Pancreas (tissue), 10 donors: ENCODE data around the gene TNFSF10. TPM values are rescaled to one million over a fixed set of nuclear protein-coding genes. Genes with fewer than 3 reads are reported as not detected.

Source experiments
- ATAC-seq, 4 donors: fragments of 200-7000 bp; cut with Tn5 transposase; one replicate each; pipeline versions ENCODE4 v1.8.0 to v1.9.1; 2020; ENCODE audit warnings: mild to moderate bottlenecking in 4 of 4, moderate library complexity in 4 of 4
- DNase-seq, 6 donors: peaks; one replicate each; pipeline ENCODE4 v3.0.0-alpha.2; 2020
- FAIRE-seq: peaks from 2 replicates; lab custom pipeline; 2012; peaks lifted over from hg19 to GRCh38; lab: Jason Lieb, UNC
- H3K27ac ChIP-seq, 4 donors: fragments of 200-600 bp; sonication (generic); 1 replicate in 3 of 4; 2 replicates in 1 of 4; pipeline versions ENCODE4 v1.5.0 to v1.8.0; 2020
- H3K27me3 ChIP-seq, 4 donors: fragments of 200-600 bp; one replicate each; pipeline ENCODE4 v1.8.0; 2021
- H3K36me3 ChIP-seq, 3 donors: fragments of 200-600 bp; sonication (generic) in 1 of 3; one replicate each; pipeline versions ENCODE4 v1.5.0 to v1.8.0; 2020 to 2021
- H3K4me1 ChIP-seq, 3 donors: fragments of 200-600 bp; one replicate each; pipeline ENCODE4 v1.8.0; 2021
- H3K4me3 ChIP-seq, 4 donors: fragments of 200-600 bp; sonication (generic) in 2 of 4; one replicate each; pipeline versions ENCODE4 v1.5.0 to v1.8.0; 2020 to 2021
- H3K9me3 ChIP-seq, 4 donors: fragments of 200-600 bp; one replicate each; pipeline ENCODE4 v1.8.0; 2021
- CTCF ChIP-seq, 4 donors: fragments of 200-600 bp; sonication (generic) in 3 of 4; IDR thresholded peaks; one replicate each; pipeline versions ENCODE4 v1.5.0 to v1.8.0; 2021; ENCODE audit warnings: antibody characterized with exemption in 4 of 4
- WGBS, 2 donors: extraction: QIAGEN DNeasy Blood & Tissue Kit; methylation state at CpG; one replicate each; pipeline ENCODE4 v1.1.7; 2013; 5-methylcytosine and 5-hydroxymethylcytosine counted together
- intact Hi-C, 3 donors: fragments of 100-400 bp; cut with DNase I; formaldehyde crosslinking; loops; one replicate each; pipeline versions ENCODE4 v1.11.1 to v1.14.2; 2022
- polyA plus RNA-seq, 2 donors: library from polyadenylated mRNA; stranded (reverse); fragments of 200-250 nt; gene quantifications; one replicate each; pipeline ENCODE4 v1.2.3, GENCODE V29; 2013
- total RNA-seq, 6 donors: library from RNA; stranded (reverse); fragmentation: NEBNext Ultra II Directional in 4 of 6; extraction: Animal tissue kit (Norgen Biotek cat#: 25700) in 4 of 6; gene quantifications; one replicate each; pipeline versions ENCODE4 v1.2.1 to v1.2.4, GENCODE V29; 2021 to 2023
- donor health status: healthy with polysubstance abuse.
- donor health status: DM: no; HTN: no; CAD: no; lungs with moderate emphysema.
- donor health status: DM: no; HTN: no; CAD: no.
- donor health status: control.
- donor health status: control.
- donor health status: Bipolar disorder and iron deficiency.
- donor health status: DM: yes; HTN: yes; CAD: no.
- donor health status: DM: no; HTN: no; CAD: no.
- donor health status: DM: no; HTN: no; CAD: no.
- donor health status: DM: yes; HTN: yes; CAD: no.

Gene TNFSF10
- total and polyA plus RNA-seq, 8 donors: 2.6 to 46.4 (median 15.5) TPM

GRCh38 chr3:172461530-172462138, 61.6 kb downstream of the TNFSF10 start:
- peak in 3 of 4 donors; percentile 81 to 86 (median 81) for ATAC-seq
- DNase-seq: no peak
- peak; percentile 66 for FAIRE-seq
- Histone ChIP-seq H3K4me3 (no peak overlapping the region), H3K27ac (no peak overlapping the region), H3K4me1 (peaks cover 0 to 4% (median 0%) of the 10 kb centered on the region in 3 donors), H3K27me3 (no peaks in the 10 kb centered on the region), H3K36me3 (no peaks in the 10 kb centered on the region), H3K9me3 (no peaks in the 10 kb centered on the region)
- intact Hi-C loops: no loop called here
- TF ChIP-seq CTCF (IDR thresholded peaks at IDR 0.05): peak; percentile 73 to 90 (median 78)
- 29 to 38% methylated on average over 5 of the region's 5 CpGs for WGBS, 2 donors

GRCh38 chr3:172456404-172456803, 66.8 kb downstream of the TNFSF10 start:
- 85 to 87% methylated on average over 3 of the region's 3 CpGs for WGBS, 2 donors
- H3K9me3 ChIP-seq: no peaks in the 10 kb centered on the region
- TF ChIP-seq CTCF (IDR thresholded peaks at IDR 0.05): no peak
- H3K4me1 ChIP-seq: peaks cover 0 to 4% (median 0%) of the 10 kb centered on the region in 3 donors
- DNase-seq: no peak
- H3K36me3 ChIP-seq: no peaks in the 10 kb centered on the region
- intact Hi-C loops: no loop called here
- ATAC-seq: no peak
- H3K27me3 ChIP-seq: peaks cover 0 to under 1% (median 0%) of the 10 kb centered on the region in 4 donors
- no peak overlapping the region for H3K27ac ChIP-seq
- no peak overlapping the region for H3K4me3 ChIP-seq
- FAIRE-seq: no peak

Other genes starting within 250 kb of the TNFSF10 start
- under 1 TPM in 2 of 6 donors, not detected in 4; 0.22 to 0.23 TPM for gene GHSR, start 75.0 kb downstream of the TNFSF10 start, total RNA-seq
- under 1 TPM; 0.27 to 0.85 TPM for gene GHSR, start 75.0 kb downstream of the TNFSF10 start, polyA plus RNA-seq
- gene NCEH1, start 187.6 kb upstream of the TNFSF10 start, total RNA-seq: 10 to 100 TPM in 2 of 6 donors, 1 to 10 TPM in 4; 4.7 to 26.0 (median 7.3) TPM
- 1 to 10 TPM; 2.6 to 3.9 TPM for gene NCEH1, start 187.6 kb upstream of the TNFSF10 start, polyA plus RNA-seq
- gene ECT2, start 227.3 kb upstream of the TNFSF10 start, total RNA-seq: 1 to 10 TPM in 4 of 6 donors, under 1 TPM in 2; 0.74 to 7.0 (median 2.7) TPM
- gene ECT2, start 227.3 kb upstream of the TNFSF10 start, polyA plus RNA-seq: 1 to 10 TPM; 1.3 to 2.0 TPM